Uterus (tissue), 2 donors: ENCODE measurements around the gene TEC.

Source experiments
- CTCF ChIP-seq, 4 experiments: fragments of 200-600 bp in 2 of 4; fragments of 450-650 bp in 2 of 4; sonication (generic) in 2 of 4; IDR thresholded peaks; one replicate each; pipeline ENCODE4 v1.5.1; 2016 to 2019; ENCODE audit warnings: antibody characterized with exemption in 4 of 4, mild to moderate bottlenecking in 2 of 4, moderate library complexity in 1 of 4
- POLR2A ChIP-seq, 2 donors: fragments of 450-650 bp; IDR thresholded peaks; one replicate each; pipeline ENCODE4 v1.6.1; 2016; ENCODE audit warnings: antibody characterized with exemption in 2 of 2, mild to moderate bottlenecking in 1 of 2, moderate library complexity in 1 of 2

- TF ChIP-seq CTCF (IDR thresholded peaks at IDR 0.05) (no peak), POLR2A (IDR thresholded peaks at IDR 0.05) (no peak)
Observed at GRCh38 chr4:48311896-48312295, 42.3 kb upstream of the TEC start.
